ENCODE data around the gene ARHGEF28.
A peak's percentile ranks its signal among the peaks of the same experiment; 100 is the strongest.

Gene ARHGEF28

DNA sequence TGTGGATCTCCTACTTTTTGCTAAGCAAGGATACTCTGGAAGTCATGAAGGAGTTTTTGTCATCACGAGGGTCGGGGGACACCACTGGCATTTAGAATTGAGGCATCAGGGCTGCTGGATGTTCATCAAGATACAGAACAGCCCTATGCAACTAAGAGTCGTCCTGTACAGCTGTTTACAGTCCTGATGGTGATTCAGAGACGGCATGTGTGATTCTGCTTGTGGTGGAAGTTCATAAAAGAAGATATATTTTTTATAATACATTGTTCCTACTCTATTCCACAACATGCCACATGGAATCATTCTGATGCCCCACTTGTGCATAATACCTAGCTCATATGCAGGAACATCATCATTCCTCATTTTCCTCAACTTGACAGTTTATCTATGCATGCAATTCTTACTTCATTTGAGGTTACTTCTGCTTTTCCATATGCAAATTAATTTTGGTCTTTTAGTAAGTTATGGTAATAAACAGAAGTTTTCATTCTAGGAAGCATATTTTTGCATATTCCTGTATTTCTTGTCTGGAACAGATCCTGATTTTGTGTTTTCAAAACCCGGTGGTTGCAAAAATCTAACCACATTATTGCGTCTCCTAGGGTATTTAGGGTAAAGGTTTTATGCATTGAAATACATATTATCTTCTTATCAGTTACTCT is 155.2 kb downstream of the ARHGEF28 start:
- Histone ChIP-seq H3K4me3 (ENCODE audit: low read depth in 1 of 5, low read length in 5 of 5) (no peak overlapping the region), H3K27ac (ENCODE audit: low read depth, low read length) (no peak overlapping the region), H3K9ac (ENCODE audit: low read length in 5 of 5) (peak overlapping the region in 1 of 5 donors; percentile 12), H3K4me1 (ENCODE audit: control insufficient read depth in 5 of 5, insufficient read depth in 5 of 5, low read length in 5 of 5) (peaks cover 0 to 19% (median 4%) of the 10 kb centered on the region in 5 donors), H3K36me3 (ENCODE audit: control insufficient read depth in 5 of 5, insufficient read depth in 5 of 5, low read length in 5 of 5) (peaks cover 0 to 4% (median 0%) of the 10 kb centered on the region in 5 donors), H3K9me3 (ENCODE audit: control insufficient read depth in 5 of 5, low read length in 5 of 5) (no peaks in the 10 kb centered on the region), H3K27me3 (ENCODE audit: control insufficient read depth in 5 of 5, insufficient read depth in 4 of 5, low read length in 5 of 5) (no peaks in the 10 kb centered on the region)

DNA sequence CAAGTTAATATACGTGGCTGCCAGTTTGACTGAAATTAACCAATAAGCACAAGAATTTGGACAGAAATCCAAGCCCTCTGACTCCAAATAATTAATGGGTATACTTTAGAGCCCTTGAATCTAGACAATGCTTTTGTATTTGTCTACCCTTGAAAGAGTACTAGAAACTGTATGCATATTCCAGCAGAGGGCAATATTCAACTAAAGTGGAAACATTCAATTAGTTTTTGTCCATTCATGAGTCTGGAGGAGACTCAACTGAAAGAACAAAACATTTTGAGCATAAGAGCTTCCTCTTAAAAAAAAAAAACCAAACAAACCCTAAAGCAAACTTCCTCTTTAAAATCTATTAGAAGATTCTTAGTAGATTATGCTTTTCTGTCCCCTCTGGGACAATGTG is 157.8 kb downstream of the ARHGEF28 start:
- Histone ChIP-seq H3K27ac (ENCODE audit: low read depth, low read length) (no peak overlapping the region), H3K9me3 (ENCODE audit: control insufficient read depth in 5 of 5, low read length in 5 of 5) (no peaks in the 10 kb centered on the region), H3K4me3 (ENCODE audit: low read depth in 1 of 5, low read length in 5 of 5) (no peak overlapping the region), H3K27me3 (ENCODE audit: control insufficient read depth in 5 of 5, insufficient read depth in 4 of 5, low read length in 5 of 5) (no peaks in the 10 kb centered on the region), H3K9ac (ENCODE audit: low read length in 5 of 5) (no peak overlapping the region), H3K36me3 (ENCODE audit: control insufficient read depth in 5 of 5, insufficient read depth in 5 of 5, low read length in 5 of 5) (peaks cover 0 to 4% (median 0%) of the 10 kb centered on the region in 5 donors), H3K4me1 (ENCODE audit: control insufficient read depth in 5 of 5, insufficient read depth in 5 of 5, low read length in 5 of 5) (peaks cover 0 to 19% (median 4%) of the 10 kb centered on the region in 5 donors)

DNA sequence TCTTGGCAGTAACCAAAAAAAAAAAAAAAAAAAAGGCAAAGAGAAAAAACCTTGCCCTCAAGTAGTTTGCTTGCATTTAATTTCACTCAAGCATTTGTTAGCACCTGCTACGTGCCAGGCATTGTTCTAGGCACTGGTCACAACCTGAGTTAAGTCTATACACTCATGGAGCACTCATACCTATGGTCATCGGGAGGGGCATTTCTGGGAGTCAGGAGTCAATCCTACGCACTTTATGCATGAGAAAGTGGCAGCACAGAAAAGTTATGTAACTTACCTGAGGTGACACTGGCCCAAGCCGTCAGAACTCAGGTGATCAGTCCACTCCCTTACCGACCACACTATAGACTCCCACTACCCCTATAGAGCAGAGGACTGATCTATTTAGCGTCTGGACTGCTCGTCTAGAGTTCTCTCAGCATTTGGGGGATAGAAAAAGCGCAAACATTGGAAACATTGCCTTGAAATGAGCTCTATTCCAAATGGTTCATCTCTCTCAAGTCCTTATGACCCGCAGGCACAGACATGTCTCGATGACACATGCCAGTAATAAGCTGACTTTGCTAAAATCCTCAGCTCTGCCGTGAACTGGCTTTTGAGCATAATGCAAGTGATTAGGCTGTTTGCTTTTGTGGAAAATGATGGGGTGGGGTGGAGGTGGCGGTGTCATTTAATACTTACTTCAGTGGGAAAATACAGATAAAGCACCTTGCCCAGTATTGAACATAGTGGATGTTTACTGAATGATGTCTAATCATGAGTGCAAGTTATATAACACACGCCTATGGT is 160.2 kb downstream of the ARHGEF28 start:
- Histone ChIP-seq H3K9me3 (ENCODE audit: control insufficient read depth in 5 of 5, low read length in 5 of 5) (no peaks in the 10 kb centered on the region), H3K9ac (ENCODE audit: low read length in 5 of 5) (no peak overlapping the region), H3K4me1 (ENCODE audit: control insufficient read depth in 5 of 5, insufficient read depth in 5 of 5, low read length in 5 of 5) (peaks cover 0 to 24% (median 6%) of the 10 kb centered on the region in 5 donors), H3K36me3 (ENCODE audit: control insufficient read depth in 5 of 5, insufficient read depth in 5 of 5, low read length in 5 of 5) (no peaks in the 10 kb centered on the region), H3K27me3 (ENCODE audit: control insufficient read depth in 5 of 5, insufficient read depth in 4 of 5, low read length in 5 of 5) (no peaks in the 10 kb centered on the region), H3K27ac (ENCODE audit: low read depth, low read length) (no peak overlapping the region), H3K4me3 (ENCODE audit: low read depth in 1 of 5, low read length in 5 of 5) (no peak overlapping the region)

DNA sequence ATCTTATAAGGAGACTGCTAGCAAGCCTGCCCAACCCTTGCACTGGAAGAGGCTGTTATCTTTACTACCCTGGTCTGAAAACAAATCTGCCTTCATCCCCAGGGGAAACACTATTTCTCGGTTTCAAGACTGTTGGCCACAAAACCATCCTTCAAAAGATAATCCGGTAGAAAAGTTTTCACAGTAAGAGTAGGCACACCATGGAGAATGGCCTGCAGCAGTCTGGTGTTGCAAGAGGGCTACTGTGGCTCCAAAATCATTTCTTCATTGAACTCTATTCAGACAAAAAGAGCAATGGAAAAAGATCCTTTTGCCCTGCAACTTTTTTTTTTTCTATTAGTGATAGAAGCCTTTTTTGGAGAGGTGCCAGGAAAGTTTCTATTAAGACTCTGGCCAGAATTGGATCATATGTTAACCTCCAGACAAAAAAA is 163.9 kb downstream of the ARHGEF28 start:
- no peak overlapping the region for H3K4me3 ChIP-seq (ENCODE audit: low read depth in 1 of 5, low read length in 5 of 5)
- H3K36me3 ChIP-seq (ENCODE audit: control insufficient read depth in 5 of 5, insufficient read depth in 5 of 5, low read length in 5 of 5): no peaks in the 10 kb centered on the region
- no peak overlapping the region for H3K9ac ChIP-seq (ENCODE audit: low read length in 5 of 5)
- H3K27me3 ChIP-seq (ENCODE audit: control insufficient read depth in 5 of 5, insufficient read depth in 4 of 5, low read length in 5 of 5): no peaks in the 10 kb centered on the region
- H3K9me3 ChIP-seq (ENCODE audit: control insufficient read depth in 5 of 5, low read length in 5 of 5): no peaks in the 10 kb centered on the region
- H3K27ac ChIP-seq (ENCODE audit: low read depth, low read length): peak overlapping the region; percentile 3
- peaks cover 0 to 12% (median 11%) of the 10 kb centered on the region in 5 donors for H3K4me1 ChIP-seq (ENCODE audit: control insufficient read depth in 5 of 5, insufficient read depth in 5 of 5, low read length in 5 of 5)

DNA sequence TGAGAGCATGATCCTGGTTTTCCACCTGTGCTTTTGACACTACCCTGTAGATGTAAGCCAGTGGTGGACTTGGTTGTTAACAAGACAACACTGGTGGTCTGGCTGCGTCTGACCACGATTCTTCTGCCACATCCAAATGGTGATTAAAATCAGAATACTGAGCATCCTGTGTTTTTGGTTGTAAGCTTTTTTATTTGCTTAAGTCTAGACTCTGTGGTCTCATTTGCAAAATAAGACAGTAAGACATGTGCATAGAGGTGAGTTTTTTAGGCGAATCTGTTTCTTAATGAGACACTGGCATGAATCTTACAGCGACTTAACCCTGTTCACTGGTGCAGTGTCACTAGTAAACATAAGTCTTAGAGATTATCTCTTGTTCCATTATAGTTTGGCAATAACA is 165.4 kb downstream of the ARHGEF28 start:
- Histone ChIP-seq H3K27me3 (ENCODE audit: control insufficient read depth in 5 of 5, insufficient read depth in 4 of 5, low read length in 5 of 5) (no peaks in the 10 kb centered on the region), H3K36me3 (ENCODE audit: control insufficient read depth in 5 of 5, insufficient read depth in 5 of 5, low read length in 5 of 5) (no peaks in the 10 kb centered on the region), H3K4me1 (ENCODE audit: control insufficient read depth in 5 of 5, insufficient read depth in 5 of 5, low read length in 5 of 5) (peaks cover 3 to 17% (median 15%) of the 10 kb centered on the region in 5 donors), H3K4me3 (ENCODE audit: low read depth in 1 of 5, low read length in 5 of 5) (no peak overlapping the region), H3K9me3 (ENCODE audit: control insufficient read depth in 5 of 5, low read length in 5 of 5) (no peaks in the 10 kb centered on the region), H3K9ac (ENCODE audit: low read length in 5 of 5) (no peak overlapping the region), H3K27ac (ENCODE audit: low read depth, low read length) (no peak overlapping the region)

DNA sequence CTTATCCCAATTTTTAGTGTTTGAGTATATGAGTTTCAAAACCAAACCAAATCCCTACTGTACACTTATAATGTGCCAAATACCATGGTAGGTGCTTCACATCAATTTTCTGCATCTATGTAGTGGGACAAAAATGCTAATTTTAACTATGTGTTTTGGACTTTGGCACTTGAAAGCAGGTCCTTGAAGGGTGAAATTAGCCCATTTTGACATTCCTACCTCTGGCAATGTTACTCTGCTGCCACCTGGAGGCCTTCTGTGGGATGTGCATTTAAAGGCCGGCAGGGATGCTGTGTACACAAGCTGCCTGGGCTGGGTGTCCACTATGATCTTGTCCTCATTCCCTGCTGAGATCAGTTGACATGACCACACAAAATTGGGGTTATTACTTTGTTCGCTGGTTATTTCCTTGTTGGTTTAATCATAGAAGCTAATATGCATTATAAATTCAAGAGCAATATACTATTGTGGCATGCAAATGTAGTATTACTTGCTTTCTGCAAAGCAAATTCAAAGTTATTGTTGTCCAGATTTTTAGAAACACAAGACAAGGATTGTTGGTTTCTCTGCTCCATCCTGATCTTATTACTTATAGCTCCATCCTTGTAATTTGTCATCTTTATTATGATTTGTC is 166.8 kb downstream of the ARHGEF28 start:
- Histone ChIP-seq H3K27me3 (ENCODE audit: control insufficient read depth in 5 of 5, insufficient read depth in 4 of 5, low read length in 5 of 5) (no peaks in the 10 kb centered on the region), H3K27ac (ENCODE audit: low read depth, low read length) (no peak overlapping the region), H3K9ac (ENCODE audit: low read length in 5 of 5) (no peak overlapping the region), H3K4me3 (ENCODE audit: low read depth in 1 of 5, low read length in 5 of 5) (no peak overlapping the region), H3K36me3 (ENCODE audit: control insufficient read depth in 5 of 5, insufficient read depth in 5 of 5, low read length in 5 of 5) (no peaks in the 10 kb centered on the region), H3K9me3 (ENCODE audit: control insufficient read depth in 5 of 5, low read length in 5 of 5) (no peaks in the 10 kb centered on the region), H3K4me1 (ENCODE audit: control insufficient read depth in 5 of 5, insufficient read depth in 5 of 5, low read length in 5 of 5) (peaks cover 3 to 27% (median 20%) of the 10 kb centered on the region in 5 donors)

DNA sequence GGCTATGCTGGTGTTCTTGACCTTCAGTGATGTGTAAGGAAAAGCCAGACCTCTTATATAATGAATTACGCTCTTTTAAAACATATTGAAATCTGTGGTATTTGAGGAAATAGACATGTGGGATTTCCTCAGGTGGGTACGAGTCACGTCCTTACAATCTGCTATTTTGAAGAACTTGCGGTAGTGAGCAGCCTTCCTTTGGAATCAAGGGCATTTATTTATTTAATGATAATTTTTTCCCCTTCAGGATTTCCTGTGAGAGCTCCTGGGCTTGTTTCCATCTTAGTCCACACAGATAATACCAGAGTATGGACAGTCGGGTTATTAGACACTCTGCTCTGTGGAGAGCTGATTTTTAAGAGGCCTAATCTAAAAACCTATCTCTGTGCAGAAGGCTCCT is 167.9 kb downstream of the ARHGEF28 start:
- H3K9ac ChIP-seq (ENCODE audit: low read length in 5 of 5): no peak overlapping the region
- no peaks in the 10 kb centered on the region for H3K27me3 ChIP-seq (ENCODE audit: control insufficient read depth in 5 of 5, insufficient read depth in 4 of 5, low read length in 5 of 5)
- no peaks in the 10 kb centered on the region for H3K9me3 ChIP-seq (ENCODE audit: control insufficient read depth in 5 of 5, low read length in 5 of 5)
- H3K36me3 ChIP-seq (ENCODE audit: control insufficient read depth in 5 of 5, insufficient read depth in 5 of 5, low read length in 5 of 5): no peaks in the 10 kb centered on the region
- no peak overlapping the region for H3K4me3 ChIP-seq (ENCODE audit: low read depth in 1 of 5, low read length in 5 of 5)
- H3K27ac ChIP-seq (ENCODE audit: low read depth, low read length): no peak overlapping the region
- H3K4me1 ChIP-seq (ENCODE audit: control insufficient read depth in 5 of 5, insufficient read depth in 5 of 5, low read length in 5 of 5): peaks cover 3 to 27% (median 20%) of the 10 kb centered on the region in 5 donors

DNA sequence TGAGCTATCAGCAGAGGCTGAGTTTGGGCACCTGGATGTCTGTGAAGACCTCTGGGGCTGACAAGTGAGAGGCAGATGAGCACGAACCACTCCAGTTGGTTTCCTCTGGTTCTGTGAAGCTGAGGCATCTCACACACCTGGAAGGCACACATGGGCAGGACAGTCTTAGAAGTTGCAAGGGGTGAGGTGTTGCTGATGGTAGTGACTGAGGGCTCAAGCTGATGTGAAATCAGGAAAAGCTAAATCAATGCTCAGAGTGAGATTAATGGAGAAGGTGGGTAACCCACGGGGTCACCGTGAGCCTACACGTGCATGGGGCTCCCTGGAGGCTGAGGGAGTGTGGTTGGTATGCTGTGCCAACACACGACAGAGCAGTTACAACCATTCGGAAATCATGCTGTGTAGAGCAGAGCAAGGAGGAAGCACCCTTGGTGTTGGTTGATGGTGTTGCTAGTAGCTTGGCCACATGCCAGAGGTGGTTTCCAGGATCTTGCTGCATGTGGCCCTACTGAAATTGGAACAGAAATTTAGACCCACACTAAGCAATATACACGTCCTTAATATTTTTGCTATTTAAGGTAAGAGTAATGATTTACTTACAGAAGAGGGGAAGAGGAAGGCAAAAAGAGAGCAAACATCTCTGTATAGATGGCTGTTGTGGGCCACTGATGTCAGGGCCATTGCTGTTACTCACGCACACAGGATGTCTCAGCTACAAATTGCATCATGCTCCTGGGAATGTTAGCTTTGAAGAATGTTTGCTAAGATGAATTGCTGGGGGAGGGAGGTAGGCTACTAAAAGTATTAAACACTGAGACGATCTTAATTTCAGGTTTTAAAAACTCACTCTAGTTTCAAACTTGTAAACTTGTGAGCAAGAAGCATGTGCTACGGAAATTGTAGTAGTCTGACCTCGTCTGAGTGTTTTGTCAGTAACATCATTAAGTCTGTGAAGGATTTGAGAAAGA is 170.5 kb downstream of the ARHGEF28 start:
- Histone ChIP-seq H3K36me3 (ENCODE audit: control insufficient read depth in 5 of 5, insufficient read depth in 5 of 5, low read length in 5 of 5) (no peaks in the 10 kb centered on the region), H3K27me3 (ENCODE audit: control insufficient read depth in 5 of 5, insufficient read depth in 4 of 5, low read length in 5 of 5) (no peaks in the 10 kb centered on the region), H3K4me1 (ENCODE audit: control insufficient read depth in 5 of 5, insufficient read depth in 5 of 5, low read length in 5 of 5) (peaks cover 3 to 15% (median 15%) of the 10 kb centered on the region in 5 donors), H3K9ac (ENCODE audit: low read length in 5 of 5) (no peak overlapping the region), H3K9me3 (ENCODE audit: control insufficient read depth in 5 of 5, low read length in 5 of 5) (no peaks in the 10 kb centered on the region), H3K4me3 (ENCODE audit: low read depth in 1 of 5, low read length in 5 of 5) (no peak overlapping the region), H3K27ac (ENCODE audit: low read depth, low read length) (no peak overlapping the region)

DNA sequence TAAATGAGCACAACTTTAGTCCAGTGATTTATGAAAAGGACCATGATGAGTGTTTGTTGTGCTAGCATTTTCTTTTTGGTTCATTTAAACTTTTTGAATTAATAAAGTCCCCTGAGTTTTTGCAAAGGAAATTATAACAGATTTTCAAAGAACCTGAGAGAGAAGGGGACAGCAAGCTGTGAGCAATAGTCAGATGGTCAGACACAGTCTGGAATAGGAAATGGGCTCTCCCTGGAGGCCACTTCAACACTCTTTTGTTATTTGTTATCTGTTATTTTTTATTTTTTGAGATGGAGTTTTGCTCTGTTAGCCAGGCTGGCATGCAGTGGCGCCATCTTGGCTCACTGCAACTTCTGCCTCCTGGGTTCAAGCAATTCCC is 171.1 kb downstream of the ARHGEF28 start:
- Histone ChIP-seq H3K27ac (ENCODE audit: low read depth, low read length) (no peak overlapping the region), H3K9ac (ENCODE audit: low read length in 5 of 5) (no peak overlapping the region), H3K4me1 (ENCODE audit: control insufficient read depth in 5 of 5, insufficient read depth in 5 of 5, low read length in 5 of 5) (peaks cover 3 to 18% (median 15%) of the 10 kb centered on the region in 5 donors), H3K9me3 (ENCODE audit: control insufficient read depth in 5 of 5, low read length in 5 of 5) (no peaks in the 10 kb centered on the region), H3K36me3 (ENCODE audit: control insufficient read depth in 5 of 5, insufficient read depth in 5 of 5, low read length in 5 of 5) (no peaks in the 10 kb centered on the region), H3K27me3 (ENCODE audit: control insufficient read depth in 5 of 5, insufficient read depth in 4 of 5, low read length in 5 of 5) (no peaks in the 10 kb centered on the region), H3K4me3 (ENCODE audit: low read depth in 1 of 5, low read length in 5 of 5) (no peak overlapping the region)

Measured in subcutaneous abdominal adipose tissue (tissue), 5 donors.